HEK293 (cell line): ENCODE results near the gene SLC2A14.

Source experiments
- CTCF ChIA-PET: fragments of 350-600 bp; formaldehyde crosslinking; extraction: SDS; loops from one replicate; lab custom pipeline; 2021; ENCODE audit warnings: antibody characterized with exemption; lab: Yijun Ruan, JAX
- POLR2A ChIA-PET: fragments of 300-600 bp; formaldehyde crosslinking; extraction: SDS; loops from one replicate; lab custom pipeline; 2020; ENCODE audit warnings: antibody characterized with exemption, inconsistent platforms; lab: Yijun Ruan, JAX
- H3K27ac ChIP-seq: fragments of 200-500 bp; sonication (Bioruptor generic); 2 replicates; pipeline ENCODE4 v1.5.1; 2014; ENCODE audit warnings: low read depth, low read length, control low read depth, inconsistent platforms; ENCODE audit errors: extremely low read depth
- H3K36me3 ChIP-seq, 2 experiments: fragments of 200-500 bp in 1 of 2; sonication (Bioruptor generic) in 1 of 2; 1 replicate in 1 of 2; 2 replicates in 1 of 2; pipeline ENCODE4 v1.5.1; 2014 to 2017; ENCODE audit warnings: inconsistent platforms in 2 of 2, low read length in 2 of 2; ENCODE audit not compliant: control insufficient read depth in 2 of 2, insufficient read depth in 1 of 2
- H3K4me1 ChIP-seq: fragments of 200-500 bp; sonication (Bioruptor generic); 2 replicates; pipeline ENCODE4 v1.5.1; 2014; ENCODE audit warnings: mild to moderate bottlenecking, low read length, inconsistent platforms; ENCODE audit not compliant: control insufficient read depth, insufficient read depth
- H3K4me3 ChIP-seq: 2 replicates; pipeline ENCODE4 v1.5.1; 2011; ENCODE audit warnings: low read depth, mild to moderate bottlenecking, control low read depth, low read length, moderate library complexity
- H3K9me3 ChIP-seq: fragments of 200-500 bp; sonication (Bioruptor generic); 2 replicates; pipeline ENCODE4 v1.5.1; 2014; ENCODE audit warnings: low read depth, low read length, inconsistent platforms; ENCODE audit not compliant: control insufficient read depth, insufficient read depth
- KLF7 ChIP-seq: fragments of 450-650 bp; formaldehyde crosslinking; IDR thresholded peaks from 2 replicates; pipeline ENCODE4 v1.5.1; 2016; ENCODE audit warnings: missing biosample characterization, missing genetic modification characterization, borderline replicate concordance
- RBAK ChIP-seq: fragments of 450-650 bp; formaldehyde crosslinking; IDR thresholded peaks from 2 replicates; pipeline ENCODE4 v1.5.1; 2016; ENCODE audit warnings: missing biosample characterization, missing genetic modification characterization
- ZFP69B ChIP-seq: fragments of 450-650 bp; formaldehyde crosslinking; IDR thresholded peaks from 2 replicates; pipeline ENCODE4 v1.5.1; 2016; ENCODE audit warnings: missing biosample characterization, missing genetic modification characterization
- ZNF114 ChIP-seq: fragments of 450-650 bp; formaldehyde crosslinking; IDR thresholded peaks from 2 replicates; pipeline ENCODE4 v1.5.0; 2017; ENCODE audit warnings: missing biosample characterization, missing genetic modification characterization
- ZNF133 ChIP-seq: fragments of 450-650 bp; formaldehyde crosslinking; IDR thresholded peaks from 2 replicates; pipeline ENCODE4 v1.5.1; 2016; ENCODE audit warnings: missing biosample characterization, missing genetic modification characterization
- ZNF140 ChIP-seq: fragments of 450-650 bp; formaldehyde crosslinking; IDR thresholded peaks from 2 replicates; pipeline ENCODE4 v1.5.1; 2016; ENCODE audit warnings: missing biosample characterization, missing genetic modification characterization
- ZNF76 ChIP-seq: fragments of 450-650 bp; formaldehyde crosslinking; IDR thresholded peaks from 2 replicates; pipeline ENCODE4; 2016; ENCODE audit warnings: low read depth, missing biosample characterization, missing genetic modification characterization, borderline replicate concordance
- TF ChIP-seq, protein P1 (sequence below): fragments of 450-650 bp; formaldehyde crosslinking; optimal IDR thresholded peaks from 2 replicates; pipeline ENCODE3; 2016; ENCODE audit warnings: missing biosample characterization, mild to moderate bottlenecking, missing genetic modification characterization
- TF ChIP-seq, protein P2 (sequence below): fragments of 450-650 bp; formaldehyde crosslinking; IDR thresholded peaks from 2 replicates; pipeline ENCODE4 v1.5.1; 2016; ENCODE audit warnings: missing biosample characterization, missing genetic modification characterization, borderline replicate concordance
- TF ChIP-seq, protein P3 (sequence below): fragments of 450-650 bp; formaldehyde crosslinking; IDR thresholded peaks from 2 replicates; pipeline ENCODE4 v1.5.1; 2016; ENCODE audit warnings: missing biosample characterization, missing genetic modification characterization
- TF ChIP-seq, protein P4 (sequence below): fragments of 450-650 bp; formaldehyde crosslinking; IDR thresholded peaks from 2 replicates; pipeline ENCODE4 v1.5.1; 2016; ENCODE audit warnings: missing biosample characterization, missing genetic modification characterization
- TF ChIP-seq, protein P5 (sequence below): fragments of 450-650 bp; formaldehyde crosslinking; IDR thresholded peaks from 2 replicates; pipeline ENCODE4 v1.5.1; 2016; ENCODE audit warnings: missing biosample characterization, missing genetic modification characterization
- TF ChIP-seq, protein P6 (sequence below): fragments of 450-650 bp; formaldehyde crosslinking; IDR thresholded peaks from 2 replicates; pipeline ENCODE4 v1.5.1; 2016; ENCODE audit warnings: missing biosample characterization, missing genetic modification characterization

SLC2A14 gene

DNA sequence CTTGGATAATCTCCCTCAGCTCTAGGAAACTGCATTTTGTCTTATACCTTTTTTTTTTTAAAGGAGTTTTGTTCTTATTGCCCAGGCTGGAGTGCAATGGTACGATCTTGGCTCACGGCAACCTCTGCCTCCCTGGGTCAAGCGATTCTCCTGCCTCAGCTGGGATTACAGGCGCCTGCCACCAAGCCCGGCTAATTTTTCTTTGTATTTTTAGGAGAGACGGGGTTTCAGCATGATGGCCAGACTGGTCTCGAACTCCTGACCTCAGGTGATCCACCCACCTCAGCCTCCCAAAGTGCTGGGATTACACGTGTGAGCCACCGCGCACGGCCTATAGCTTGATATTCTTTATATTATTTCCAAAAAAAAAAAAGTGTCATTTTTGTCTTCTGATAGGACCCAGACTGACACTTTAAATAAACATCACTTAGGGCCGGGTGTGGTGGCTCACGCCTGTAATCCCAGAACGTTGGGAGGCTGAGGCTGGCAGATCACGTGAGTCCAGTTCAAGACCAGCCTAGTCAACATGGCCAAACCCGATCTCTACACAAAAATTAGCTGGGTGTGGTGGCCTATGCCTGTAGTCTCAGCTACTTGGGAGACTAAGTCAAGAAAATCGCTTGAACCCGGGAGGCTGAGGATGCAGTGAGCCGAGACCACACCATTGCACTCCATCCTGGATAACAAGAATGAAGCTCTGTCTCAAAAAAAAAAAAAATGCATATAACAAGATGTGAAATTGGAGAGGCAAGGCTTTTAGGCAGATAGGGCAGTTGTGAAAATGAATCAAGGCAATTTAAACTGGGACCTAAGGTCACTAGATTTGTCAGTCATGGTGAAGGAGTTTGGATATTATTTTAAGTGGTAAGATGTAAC lies 44.9 kb upstream of the SLC2A14 start:
- POLR2A ChIA-PET = no interaction called here
- Histone ChIP-seq H3K4me3 (no peak overlapping the region), H3K9me3 (no peaks in the 10 kb centered on the region), H3K27ac (no peak overlapping the region), H3K4me1 (no peaks in the 10 kb centered on the region)
- CTCF ChIA-PET = interaction anchor here (2.8 kb wide), 1 partner anchor 16 kb away, joined by 19 read pairs; no protein-coding TSS in a partner anchor
- TF ChIP-seq, protein P1, sequence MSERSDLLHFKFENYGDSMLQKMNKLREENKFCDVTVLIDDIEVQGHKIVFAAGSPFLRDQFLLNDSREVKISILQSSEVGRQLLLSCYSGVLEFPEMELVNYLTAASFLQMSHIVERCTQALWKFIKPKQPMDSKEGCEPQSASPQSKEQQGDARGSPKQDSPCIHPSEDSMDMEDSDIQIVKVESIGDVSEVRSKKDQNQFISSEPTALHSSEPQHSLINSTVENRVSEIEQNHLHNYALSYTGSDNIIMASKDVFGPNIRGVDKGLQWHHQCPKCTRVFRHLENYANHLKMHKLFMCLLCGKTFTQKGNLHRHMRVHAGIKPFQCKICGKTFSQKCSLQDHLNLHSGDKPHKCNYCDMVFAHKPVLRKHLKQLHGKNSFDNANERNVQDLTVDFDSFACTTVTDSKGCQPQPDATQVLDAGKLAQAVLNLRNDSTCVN = no peak
- TF ChIP-seq, all 188 proteins: peak for 0
- peaks cover 12 to 39% of the 10 kb centered on the region in 2 experiments for H3K36me3 ChIP-seq

DNA sequence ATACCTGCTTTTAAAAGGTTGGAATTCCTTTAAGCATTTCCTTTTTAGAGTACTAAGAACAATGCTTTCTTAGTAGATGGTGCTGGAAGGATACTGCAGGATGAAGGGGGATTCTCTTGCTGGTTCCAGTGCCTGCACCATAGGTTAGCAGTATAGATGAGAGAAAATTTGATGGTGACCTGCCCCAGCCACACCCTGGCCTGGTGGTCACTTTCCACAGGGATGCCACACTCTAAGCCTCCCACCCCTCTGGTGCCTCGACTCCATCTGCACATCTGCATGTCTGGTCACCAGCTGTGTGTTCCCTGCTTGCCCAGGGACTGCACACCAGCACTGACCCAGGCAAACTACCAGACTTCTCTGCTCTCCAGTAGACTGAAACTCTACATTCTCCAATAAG lies 44.2 kb upstream of the SLC2A14 start:
- Histone ChIP-seq H3K36me3 (peaks cover 5 to 32% of the 10 kb centered on the region in 2 experiments), H3K4me3 (no peak overlapping the region), H3K9me3 (no peaks in the 10 kb centered on the region), H3K27ac (no peak overlapping the region), H3K4me1 (no peaks in the 10 kb centered on the region)
- TF ChIP-seq, protein P2, sequence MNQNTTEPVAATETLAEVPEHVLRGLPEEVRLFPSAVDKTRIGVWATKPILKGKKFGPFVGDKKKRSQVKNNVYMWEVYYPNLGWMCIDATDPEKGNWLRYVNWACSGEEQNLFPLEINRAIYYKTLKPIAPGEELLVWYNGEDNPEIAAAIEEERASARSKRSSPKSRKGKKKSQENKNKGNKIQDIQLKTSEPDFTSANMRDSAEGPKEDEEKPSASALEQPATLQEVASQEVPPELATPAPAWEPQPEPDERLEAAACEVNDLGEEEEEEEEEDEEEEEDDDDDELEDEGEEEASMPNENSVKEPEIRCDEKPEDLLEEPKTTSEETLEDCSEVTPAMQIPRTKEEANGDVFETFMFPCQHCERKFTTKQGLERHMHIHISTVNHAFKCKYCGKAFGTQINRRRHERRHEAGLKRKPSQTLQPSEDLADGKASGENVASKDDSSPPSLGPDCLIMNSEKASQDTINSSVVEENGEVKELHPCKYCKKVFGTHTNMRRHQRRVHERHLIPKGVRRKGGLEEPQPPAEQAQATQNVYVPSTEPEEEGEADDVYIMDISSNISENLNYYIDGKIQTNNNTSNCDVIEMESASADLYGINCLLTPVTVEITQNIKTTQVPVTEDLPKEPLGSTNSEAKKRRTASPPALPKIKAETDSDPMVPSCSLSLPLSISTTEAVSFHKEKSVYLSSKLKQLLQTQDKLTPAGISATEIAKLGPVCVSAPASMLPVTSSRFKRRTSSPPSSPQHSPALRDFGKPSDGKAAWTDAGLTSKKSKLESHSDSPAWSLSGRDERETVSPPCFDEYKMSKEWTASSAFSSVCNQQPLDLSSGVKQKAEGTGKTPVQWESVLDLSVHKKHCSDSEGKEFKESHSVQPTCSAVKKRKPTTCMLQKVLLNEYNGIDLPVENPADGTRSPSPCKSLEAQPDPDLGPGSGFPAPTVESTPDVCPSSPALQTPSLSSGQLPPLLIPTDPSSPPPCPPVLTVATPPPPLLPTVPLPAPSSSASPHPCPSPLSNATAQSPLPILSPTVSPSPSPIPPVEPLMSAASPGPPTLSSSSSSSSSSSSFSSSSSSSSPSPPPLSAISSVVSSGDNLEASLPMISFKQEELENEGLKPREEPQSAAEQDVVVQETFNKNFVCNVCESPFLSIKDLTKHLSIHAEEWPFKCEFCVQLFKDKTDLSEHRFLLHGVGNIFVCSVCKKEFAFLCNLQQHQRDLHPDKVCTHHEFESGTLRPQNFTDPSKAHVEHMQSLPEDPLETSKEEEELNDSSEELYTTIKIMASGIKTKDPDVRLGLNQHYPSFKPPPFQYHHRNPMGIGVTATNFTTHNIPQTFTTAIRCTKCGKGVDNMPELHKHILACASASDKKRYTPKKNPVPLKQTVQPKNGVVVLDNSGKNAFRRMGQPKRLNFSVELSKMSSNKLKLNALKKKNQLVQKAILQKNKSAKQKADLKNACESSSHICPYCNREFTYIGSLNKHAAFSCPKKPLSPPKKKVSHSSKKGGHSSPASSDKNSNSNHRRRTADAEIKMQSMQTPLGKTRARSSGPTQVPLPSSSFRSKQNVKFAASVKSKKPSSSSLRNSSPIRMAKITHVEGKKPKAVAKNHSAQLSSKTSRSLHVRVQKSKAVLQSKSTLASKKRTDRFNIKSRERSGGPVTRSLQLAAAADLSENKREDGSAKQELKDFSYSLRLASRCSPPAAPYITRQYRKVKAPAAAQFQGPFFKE (tag by site-specific recombination) = no peak
- TF ChIP-seq ZNF114 (tag by site-specific recombination) = no peak
- no peak for TF ChIP-seq RBAK (tag by site-specific recombination)
- TF ChIP-seq, protein P3, sequence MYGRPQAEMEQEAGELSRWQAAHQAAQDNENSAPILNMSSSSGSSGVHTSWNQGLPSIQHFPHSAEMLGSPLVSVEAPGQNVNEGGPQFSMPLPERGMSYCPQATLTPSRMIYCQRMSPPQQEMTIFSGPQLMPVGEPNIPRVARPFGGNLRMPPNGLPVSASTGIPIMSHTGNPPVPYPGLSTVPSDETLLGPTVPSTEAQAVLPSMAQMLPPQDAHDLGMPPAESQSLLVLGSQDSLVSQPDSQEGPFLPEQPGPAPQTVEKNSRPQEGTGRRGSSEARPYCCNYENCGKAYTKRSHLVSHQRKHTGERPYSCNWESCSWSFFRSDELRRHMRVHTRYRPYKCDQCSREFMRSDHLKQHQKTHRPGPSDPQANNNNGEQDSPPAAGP = no peak
- no peak for TF ChIP-seq ZNF140
- TF ChIP-seq ZNF76 (tag by site-specific recombination) = no peak
- no peak for TF ChIP-seq ZNF133 (tag by site-specific recombination)
- no peak for TF ChIP-seq ZFP69B
- TF ChIP-seq, protein P4, sequence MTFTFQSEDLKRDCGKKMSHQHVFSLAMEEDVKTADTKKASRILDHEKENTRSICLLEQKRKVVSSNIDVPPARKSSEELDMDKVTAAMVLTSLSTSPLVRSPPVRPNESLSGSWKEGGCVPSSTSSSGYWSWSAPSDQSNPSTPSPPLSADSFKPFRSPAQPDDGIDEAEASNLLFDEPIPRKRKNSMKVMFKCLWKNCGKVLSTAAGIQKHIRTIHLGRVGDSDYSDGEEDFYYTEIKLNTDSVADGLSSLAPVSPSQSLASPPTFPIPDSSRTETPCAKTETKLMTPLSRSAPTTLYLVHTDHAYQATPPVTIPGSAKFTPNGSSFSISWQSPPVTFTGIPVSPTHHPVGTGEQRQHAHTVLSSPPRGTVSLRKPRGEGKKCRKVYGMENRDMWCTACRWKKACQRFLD (tag by site-specific recombination) = no peak
- TF ChIP-seq, protein P5, sequence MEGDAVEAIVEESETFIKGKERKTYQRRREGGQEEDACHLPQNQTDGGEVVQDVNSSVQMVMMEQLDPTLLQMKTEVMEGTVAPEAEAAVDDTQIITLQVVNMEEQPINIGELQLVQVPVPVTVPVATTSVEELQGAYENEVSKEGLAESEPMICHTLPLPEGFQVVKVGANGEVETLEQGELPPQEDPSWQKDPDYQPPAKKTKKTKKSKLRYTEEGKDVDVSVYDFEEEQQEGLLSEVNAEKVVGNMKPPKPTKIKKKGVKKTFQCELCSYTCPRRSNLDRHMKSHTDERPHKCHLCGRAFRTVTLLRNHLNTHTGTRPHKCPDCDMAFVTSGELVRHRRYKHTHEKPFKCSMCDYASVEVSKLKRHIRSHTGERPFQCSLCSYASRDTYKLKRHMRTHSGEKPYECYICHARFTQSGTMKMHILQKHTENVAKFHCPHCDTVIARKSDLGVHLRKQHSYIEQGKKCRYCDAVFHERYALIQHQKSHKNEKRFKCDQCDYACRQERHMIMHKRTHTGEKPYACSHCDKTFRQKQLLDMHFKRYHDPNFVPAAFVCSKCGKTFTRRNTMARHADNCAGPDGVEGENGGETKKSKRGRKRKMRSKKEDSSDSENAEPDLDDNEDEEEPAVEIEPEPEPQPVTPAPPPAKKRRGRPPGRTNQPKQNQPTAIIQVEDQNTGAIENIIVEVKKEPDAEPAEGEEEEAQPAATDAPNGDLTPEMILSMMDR (tag by site-specific recombination) = no peak
- TF ChIP-seq, protein P6, sequence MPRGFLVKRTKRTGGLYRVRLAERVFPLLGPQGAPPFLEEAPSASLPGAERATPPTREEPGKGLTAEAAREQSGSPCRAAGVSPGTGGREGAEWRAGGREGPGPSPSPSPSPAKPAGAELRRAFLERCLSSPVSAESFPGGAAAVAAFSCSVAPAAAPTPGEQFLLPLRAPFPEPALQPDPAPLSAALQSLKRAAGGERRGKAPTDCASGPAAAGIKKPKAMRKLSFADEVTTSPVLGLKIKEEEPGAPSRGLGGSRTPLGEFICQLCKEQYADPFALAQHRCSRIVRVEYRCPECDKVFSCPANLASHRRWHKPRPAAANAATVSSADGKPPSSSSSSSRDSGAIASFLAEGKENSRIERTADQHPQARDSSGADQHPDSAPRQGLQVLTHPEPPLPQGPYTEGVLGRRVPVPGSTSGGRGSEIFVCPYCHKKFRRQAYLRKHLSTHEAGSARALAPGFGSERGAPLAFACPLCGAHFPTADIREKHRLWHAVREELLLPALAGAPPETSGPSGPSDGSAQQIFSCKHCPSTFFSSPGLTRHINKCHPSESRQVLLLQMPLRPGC (tag by site-specific recombination) = no peak
- no peak for TF ChIP-seq KLF7 (tag by site-specific recombination)
- ChIA-PET CTCF (interaction anchor here (0.8 to 2.8 kb wide), 2 partner anchors 16 to 274 kb away, joined by 3 to 19 read pairs; no protein-coding TSS in a partner anchor), POLR2A (no interaction called here)
